ENCODE data around the gene PANK3.
"Not testable (repeated sequence)": the region's sequence is repeated elsewhere in the genome, so short reads cannot be mapped to it uniquely, and the experiment has no call there.

Gene PANK3

DNA sequence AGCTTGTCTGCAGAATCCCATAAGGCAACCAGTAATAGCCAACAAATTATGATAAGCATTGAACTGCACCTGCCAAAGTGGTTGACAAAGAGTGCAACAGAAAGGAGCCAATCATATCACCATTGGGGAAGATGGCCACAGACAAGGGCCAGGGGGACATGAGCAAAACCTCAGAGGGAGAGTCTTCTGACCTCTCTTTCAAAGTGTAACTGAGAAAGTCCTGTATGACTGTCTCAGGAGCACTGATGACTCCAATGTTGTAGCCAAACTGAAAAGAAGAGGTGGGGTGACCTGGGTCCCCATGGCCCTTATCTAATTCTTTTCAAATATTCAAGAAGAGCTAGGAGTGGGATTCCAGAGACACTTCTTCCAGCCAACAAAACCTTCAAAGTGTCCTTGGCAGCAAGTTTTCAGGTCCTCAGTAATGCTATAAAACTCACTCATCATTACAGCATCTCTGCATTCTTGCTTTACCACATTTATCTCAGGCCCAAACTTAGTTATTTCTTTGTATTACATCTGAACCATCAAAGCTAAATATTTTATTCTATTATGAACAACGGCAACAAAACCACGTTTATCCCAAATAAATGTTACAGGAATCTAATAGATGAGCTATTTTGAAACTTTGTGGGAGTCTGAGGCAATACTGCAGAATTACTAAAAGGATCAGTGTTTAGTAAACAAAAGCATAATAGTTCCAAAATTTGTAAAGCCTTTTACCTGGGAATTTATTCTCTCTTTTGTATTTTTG is 25.6 kb downstream of the PANK3 start:
- no peak overlapping the region for H3K4me3 ChIP-seq (ENCODE audit: low read depth, low read length)

DNA sequence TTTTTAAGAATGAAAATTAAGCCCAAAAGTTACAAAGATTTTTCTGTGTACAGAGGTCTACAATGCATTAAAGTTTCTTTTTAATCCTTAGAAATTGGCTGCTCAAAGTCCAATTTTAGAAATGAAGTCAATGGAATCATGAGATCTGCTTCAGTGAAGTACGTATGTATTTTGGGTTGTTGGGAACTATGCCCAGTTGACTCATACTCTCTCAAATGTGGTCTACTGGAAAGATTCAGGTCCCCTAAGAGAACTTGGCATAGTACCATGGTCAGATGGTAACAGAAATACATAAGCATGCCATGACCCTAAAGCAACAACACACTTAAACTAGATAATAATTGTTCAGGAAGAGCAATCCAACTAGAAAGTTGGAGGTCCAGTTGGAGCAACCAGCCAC is 27.0 kb downstream of the PANK3 start:
- no peak overlapping the region for H3K4me3 ChIP-seq (ENCODE audit: low read depth, low read length)

DNA sequence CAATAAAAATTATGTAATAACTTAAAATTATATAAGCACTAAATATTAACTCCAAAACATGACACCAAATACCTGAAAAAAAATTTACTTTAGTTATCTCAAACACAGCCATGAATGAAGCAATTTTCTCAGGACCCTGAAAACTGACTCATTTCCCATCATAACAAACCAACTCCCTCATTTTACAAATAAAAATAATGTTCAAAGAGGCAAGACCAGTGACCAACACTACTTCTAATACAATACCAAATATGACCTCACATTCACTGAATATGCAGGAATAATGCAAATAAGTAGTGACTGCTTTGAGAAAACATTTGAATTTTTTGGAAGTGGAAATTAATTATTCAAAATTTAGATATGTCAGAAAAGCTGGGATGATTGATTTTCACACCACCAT is 28.5 kb downstream of the PANK3 start:
- no peak overlapping the region for H3K4me3 ChIP-seq (ENCODE audit: low read depth, low read length)

DNA sequence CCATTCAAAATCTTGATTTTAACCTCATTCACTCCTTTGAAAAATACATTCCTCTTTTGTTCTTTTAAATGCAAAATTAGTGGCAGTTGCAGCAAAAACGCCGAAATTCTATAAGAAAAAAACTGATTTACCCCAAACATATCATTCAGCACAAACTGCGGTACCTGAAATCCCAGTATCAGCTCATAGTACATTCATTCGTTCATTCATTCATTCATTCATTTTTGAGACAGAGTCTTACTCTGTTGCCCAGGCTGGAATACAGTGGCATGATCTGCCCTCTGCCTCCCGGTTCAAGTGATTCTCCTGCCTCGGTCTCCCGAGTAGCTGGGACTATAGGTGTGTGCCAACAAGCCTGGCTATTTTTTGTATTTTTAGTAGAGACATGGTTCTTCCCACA is 29.6 kb downstream of the PANK3 start:
- no peak overlapping the region for H3K4me3 ChIP-seq (ENCODE audit: low read depth, low read length)

DNA sequence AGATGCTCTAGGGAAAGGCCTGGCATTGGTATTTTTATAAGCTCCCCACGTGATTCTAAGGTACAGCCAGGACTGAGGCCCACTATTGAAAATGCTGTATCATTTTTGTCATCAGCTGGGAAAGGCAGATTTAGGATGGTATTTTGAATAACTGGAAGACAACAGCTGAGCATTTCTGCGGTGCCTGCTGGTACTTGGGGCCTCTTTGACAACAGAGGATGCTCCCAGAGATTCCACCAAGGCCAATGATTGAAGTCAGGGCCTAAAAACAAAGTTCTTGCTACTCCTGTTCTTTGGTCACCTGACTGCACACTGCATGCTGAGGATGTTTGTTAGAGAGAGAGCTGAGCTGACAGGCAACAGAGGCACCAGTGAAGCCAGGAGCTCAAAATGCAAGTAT is 42.0 kb downstream of the PANK3 start:
- no peak overlapping the region for H3K4me3 ChIP-seq (ENCODE audit: low read depth, low read length)

DNA sequence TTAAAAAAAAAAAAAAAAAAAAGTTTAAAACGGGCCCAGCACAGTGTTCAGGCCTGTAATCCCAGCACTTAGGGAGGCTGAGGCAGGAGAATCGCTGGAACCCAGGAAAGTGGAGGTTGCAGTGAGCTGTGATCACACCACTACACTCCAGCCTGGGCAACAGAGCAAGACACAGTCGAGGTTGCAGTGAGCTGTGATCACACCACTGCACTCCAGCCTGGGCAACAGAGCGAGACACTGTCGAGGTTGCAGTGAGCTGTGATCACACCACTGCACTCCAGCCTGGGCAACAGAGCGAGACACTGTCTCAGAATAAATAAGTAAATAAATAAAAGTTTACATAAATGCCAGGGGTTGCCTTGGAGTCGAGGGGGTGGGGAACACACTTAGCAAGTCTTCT is 44.8 kb downstream of the PANK3 start:
- not testable (repeated sequence) for H3K4me3 ChIP-seq (ENCODE audit: low read depth, low read length)

DNA sequence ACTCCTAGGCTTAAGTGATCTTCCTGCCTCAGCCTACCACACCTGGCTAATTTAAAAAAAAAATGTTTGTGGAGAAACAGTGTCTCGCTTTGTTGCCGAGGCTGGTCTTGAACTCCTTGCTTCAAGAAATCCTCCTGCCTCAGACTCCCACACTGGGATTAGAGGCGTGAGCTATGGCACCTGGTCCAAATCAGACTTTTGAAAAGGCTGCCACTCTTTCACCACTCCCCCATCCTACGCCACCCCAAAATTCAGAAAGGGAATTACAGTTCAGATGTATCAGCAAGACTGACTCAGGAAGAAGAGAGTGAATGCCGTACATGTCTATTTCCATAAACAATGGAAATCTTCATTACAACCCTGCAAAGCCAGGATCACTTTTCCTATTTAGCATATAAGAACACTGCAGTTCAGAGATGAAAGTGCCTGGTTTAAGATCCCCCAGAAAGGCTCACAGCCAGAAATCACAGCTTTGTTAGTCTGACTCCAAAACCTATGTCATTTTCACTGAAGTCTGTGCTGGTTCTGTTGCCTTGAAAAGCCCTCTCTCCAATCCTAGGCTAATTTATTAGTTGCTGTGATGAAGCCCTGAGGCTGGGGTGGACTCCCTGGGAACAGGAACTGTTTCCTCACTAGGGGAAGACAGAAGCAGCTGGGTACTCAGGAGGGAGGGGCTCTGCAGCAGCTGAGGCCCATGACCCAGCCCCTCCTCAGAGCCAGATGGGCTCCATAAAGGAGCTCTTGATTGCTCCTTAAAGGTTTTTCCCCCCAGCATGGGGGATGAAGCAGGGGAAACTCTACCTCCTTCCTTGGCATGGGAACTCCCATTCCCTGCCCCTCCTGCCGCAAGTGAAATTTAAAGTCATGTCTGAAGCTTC is 46.9 kb downstream of the PANK3 start:
- H3K4me3 ChIP-seq (ENCODE audit: low read depth, low read length): no peak overlapping the region

DNA sequence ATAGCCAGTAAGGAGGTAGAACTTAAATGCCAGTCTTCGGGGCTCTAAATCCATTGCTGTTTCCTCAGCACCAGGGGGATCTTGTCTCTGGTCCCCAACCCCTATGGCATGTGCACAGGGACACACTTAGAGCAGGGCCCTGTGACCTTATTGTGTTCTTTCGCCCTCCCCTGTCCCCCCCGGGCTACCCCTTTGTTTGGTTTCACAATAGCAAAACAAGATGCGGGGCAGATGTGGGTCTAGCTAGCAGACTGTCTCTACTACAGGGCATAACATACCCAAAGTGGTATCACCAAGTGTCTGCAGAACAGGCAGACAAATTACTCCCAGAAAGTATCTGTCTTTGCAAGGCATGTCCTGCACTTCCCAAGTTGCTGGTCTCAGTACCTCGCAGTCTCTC is 48.0 kb downstream of the PANK3 start:
- no peak overlapping the region for H3K4me3 ChIP-seq (ENCODE audit: low read depth, low read length)

DNA sequence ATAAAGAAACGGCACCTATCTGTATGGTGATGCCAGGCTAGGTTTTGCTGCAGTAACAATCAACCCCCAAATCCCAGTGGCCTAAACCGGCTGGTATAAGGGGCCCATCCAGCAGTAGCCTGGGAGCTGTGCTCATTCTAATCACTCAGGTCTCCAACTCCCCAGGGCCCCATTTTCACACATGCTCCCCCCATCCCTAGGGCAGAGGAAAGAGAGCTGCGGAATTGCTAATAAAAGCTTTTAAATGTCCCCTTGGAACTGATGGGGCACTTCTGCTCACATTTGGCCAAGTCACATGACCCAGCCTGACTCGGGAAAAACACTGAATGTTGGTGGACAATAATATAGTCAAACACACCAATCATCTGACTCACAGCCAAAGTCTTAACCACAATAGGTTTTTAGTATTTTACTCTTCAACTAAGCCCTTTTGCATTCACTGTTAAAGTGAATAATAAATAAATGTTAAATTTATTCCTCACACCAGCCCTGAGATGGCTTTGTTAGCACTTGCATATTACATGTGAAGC is 48.5 kb downstream of the PANK3 start:
- H3K4me3 ChIP-seq (ENCODE audit: low read depth, low read length): no peak overlapping the region

DNA sequence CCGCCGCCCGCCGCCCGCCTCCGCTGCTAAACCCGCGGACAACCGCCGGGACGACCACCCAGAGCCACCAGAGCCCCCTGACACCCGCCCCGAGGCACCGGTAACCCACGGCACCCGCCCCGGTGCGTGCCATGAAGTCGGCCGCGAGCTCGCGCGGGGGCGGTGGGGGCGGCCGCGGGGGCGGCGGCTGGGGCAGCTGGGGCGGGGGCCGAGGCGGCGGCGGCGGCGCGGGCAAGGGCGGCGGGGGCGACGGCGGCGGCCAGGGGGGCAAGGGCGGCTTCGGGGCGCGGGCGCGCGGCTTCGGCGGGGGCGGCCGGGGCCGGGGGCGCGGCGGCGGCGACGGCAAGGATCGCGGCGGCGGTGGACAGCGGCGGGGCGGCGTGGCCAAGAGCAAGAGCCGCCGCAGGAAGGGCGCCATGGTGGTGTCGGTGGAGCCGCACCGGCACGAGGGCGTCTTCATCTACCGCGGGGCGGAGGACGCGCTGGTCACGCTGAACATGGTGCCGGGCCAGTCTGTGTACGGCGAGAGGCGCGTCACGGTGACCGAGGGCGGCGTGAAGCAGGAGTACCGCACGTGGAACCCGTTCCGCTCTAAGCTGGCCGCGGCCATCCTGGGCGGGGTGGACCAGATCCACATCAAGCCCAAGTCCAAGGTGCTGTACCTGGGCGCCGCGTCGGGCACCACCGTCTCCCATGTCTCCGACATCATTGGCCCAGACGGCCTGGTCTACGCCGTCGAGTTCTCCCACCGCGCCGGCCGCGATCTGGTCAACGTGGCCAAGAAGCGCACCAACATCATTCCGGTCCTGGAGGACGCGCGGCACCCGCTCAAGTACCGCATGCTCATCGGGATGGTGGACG is 49.6 kb downstream of the PANK3 start:
- peak overlapping the region; percentile 42 for H3K4me3 ChIP-seq (ENCODE audit: low read depth, low read length)

DNA sequence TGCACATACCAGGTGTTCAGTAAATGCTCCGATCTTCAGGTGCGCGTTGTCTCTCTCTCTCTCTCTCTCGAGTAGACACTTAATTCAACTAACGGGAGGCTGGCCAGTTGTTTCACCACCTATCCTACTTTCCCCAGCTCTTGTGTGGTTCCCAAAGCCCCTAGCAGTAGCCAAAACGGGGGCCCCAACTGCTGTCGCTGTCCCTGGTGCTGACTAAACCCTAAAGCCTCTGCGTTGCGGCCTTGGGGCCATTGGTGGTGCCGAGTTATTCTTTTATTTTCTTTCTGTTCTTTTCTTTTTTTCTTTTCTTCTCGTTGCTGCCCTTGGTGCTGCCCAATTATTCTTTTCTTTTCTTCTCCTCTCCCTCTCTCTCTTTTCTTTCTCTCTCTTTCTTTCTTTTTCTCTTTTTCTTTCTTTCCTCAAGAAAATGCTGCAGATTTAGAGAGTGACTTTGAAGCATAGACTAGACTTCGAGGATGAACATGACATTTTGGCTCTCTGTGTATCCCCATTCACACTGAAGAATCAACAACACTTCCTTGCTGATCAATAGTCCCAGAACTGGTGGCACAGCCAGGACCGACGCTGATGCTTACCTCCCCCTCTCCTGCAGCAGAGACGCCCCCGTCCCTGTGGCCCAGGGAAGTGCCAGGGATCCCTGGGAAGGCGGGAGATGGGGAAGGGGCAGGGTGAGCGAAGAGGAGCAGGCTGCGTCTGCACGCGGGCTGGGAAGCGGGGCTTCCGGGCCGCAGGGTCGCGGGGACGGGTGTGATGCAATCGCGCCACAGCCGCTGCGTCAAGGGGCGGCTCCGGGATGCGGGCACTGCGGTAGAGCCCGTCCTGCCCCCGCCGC is 50.4 kb downstream of the PANK3 start, which contains the start of gene FBLL1:
FBLL1 (plus strand) TSS at position 785 of the 853 bp plus-strand sequence. CDS start 200 bp downstream, outside the sequence.
- H3K4me3 ChIP-seq (ENCODE audit: low read depth, low read length): peak within 1 kb of the TSS; percentile 42

DNA sequence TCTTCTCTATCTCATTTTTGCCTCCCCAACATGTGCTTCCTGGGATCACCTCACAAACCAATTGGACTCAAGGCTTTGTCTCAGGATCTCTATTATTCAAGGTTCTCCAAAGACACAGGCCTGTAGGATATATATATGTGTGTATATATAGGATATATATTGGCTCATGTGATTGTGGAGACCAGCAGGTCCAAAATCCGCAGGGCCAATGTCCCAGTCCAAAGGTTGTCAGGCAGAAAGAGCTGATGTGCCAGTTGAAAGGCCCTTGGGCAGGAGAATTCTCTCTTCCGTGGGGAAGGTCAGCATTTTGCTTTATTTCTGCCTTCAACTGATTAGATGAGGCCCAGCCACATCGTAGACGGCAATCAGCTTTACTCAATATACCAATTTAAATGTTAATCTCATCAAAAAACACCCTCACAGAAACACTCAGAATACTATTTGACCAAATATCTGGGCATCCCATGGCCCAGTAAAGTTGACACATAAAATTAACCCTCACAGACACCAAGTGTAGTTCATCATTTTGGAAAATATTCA is 51.3 kb downstream of the PANK3 start:
- H3K4me3 ChIP-seq (ENCODE audit: low read depth, low read length): no peak overlapping the region

DNA sequence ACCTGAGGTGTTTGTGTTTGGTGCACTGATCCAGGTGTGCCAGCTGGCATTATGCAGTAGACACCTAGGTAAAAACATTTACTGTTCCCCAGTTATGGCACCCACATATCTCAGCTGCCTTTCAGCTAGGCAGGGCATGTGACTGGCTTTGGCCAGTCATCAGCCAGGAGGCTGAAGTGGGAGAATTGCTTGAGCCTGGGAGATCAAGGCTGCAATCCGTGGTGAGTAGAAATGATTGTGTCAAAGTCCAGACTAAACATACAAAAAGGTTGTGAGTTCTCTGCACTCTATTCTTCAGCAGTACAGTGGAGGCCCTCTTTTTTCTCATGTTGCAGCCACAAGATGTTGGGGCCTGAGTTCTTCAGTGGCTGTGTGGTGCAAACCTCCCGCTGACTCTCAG is 53.3 kb downstream of the PANK3 start:
- no peak overlapping the region for H3K4me3 ChIP-seq (ENCODE audit: low read depth, low read length)

DNA sequence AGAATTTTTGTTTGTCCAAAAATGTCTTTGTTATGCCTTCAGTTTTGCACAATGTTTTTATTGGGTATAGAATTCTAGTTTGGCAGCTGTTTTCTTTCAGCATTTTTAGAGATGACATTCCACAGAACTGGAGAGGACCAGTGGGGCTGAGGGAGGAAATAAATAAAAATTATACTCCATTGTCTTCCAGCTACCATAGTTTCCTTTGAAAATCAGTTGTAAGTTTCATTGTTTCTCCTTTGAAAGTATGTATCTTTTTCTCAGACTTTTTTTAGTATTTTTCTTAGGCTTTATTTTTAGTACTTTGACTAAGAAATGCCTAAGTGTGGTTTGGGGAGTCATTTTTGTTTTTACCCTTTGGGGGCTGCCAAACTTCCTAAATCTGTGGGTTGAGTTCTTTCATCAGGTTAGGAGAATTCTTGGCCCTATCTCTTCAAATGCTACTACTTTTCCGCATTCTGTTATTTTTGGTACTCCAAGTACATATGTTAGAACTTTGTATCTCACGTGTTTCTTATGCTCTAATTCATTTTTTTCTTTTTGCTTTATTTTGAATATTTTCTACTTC is 65.2 kb downstream of the PANK3 start:
- H3K4me3 ChIP-seq (ENCODE audit: low read depth, low read length): no peak overlapping the region

DNA sequence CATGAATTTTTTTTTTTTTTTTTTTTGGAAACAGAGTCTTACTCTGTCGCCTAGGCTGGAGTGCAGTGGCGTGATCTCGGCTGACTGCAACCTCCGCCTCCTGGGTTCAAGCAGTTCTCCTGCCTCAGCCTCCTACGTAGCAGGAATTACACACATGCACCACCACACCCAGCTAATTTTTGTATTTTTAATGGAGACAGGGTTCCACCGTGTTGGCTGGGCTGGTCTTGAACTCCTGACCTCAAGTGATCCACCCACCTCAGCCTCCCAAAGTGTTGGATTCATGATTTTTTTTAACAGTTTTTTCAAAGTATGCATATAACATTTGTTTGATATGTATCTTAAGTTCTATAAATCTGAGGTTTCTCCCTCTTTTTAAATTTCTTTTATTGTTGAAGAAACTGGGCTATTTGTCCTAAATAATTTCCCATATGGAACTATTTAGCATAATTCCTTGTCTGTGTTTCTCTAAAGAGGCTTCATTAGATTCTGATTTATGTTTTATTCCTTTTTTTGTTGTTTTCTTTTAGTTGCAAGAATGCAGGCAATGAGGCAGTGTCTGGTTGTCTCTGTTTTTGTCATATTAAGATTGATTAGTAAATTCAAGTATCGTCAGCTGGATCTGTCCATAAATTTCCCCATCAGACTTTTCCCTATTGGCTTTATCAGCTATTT is 76.5 kb downstream of the PANK3 start:
- H3K4me3 ChIP-seq (ENCODE audit: low read depth, low read length): no peak overlapping the region
